Activated CD8-positive, alpha-beta memory T cell treated with anti-CD3 and anti-CD28 coated beads for 1 hour (primary cell): ENCODE results near the gene DIP2B.
"Not testable (repeated sequence)": the region's sequence is repeated elsewhere in the genome, so short reads cannot be mapped to it uniquely, and the experiment has no call there.

ENCODE experiments used
- DNase-seq, 2 donors: peaks; one replicate each; pipeline ENCODE4 v3.0.0-alpha.2; 2020; ENCODE audit warnings: low read depth in 1 of 2; ENCODE audit errors: extremely low read depth in 1 of 2

DIP2B gene

GRCh38 chr12:50504798-50505674 is at the start of gene DIP2B:
Gene DIP2B, plus strand, starts transcription at chr12:50504985. Its CDS starts 156 bp downstream, at chr12:50505141.
- peak; percentile 89 to 96 for DNase-seq

DNA sequence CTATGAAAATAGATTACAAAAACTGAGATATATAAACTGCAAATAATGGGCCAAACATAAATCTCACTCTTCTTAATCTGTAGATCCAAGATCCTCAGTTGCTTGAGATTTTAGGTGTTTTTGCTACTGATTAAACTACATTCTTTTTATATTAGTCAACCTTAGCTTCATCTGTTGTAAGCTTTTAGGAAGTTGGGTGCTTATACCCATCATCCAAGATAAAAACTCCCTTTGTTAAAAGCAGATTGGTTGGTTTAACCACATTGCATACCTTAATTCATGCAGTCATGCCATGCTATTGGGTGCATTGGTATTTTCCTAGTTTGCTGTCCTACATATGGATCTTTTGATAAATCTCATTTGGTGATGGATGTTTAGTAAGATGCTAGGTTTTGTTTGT is 46.2 kb upstream of the DIP2B start:
- no peak for DNase-seq

DNA sequence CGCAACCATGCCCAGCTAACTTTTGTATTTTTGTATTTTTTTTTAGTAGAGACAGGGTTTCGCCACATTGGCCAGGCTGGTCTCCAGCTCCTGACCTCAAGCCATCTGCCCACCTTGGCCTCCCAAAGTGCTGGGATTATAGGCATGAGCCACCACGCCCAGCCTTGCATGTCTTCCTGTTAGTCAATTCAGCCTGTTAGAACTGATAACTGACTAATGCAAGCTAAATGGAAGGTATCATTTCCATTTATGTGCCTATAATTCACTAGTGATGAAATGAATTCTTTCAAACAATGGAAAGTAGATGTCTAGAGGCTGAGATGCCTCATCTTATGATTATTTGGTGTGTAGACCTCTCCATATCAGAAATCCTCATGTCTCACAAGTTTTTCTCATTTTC is 37.3 kb upstream of the DIP2B start:
- DNase-seq: no peak

DNA sequence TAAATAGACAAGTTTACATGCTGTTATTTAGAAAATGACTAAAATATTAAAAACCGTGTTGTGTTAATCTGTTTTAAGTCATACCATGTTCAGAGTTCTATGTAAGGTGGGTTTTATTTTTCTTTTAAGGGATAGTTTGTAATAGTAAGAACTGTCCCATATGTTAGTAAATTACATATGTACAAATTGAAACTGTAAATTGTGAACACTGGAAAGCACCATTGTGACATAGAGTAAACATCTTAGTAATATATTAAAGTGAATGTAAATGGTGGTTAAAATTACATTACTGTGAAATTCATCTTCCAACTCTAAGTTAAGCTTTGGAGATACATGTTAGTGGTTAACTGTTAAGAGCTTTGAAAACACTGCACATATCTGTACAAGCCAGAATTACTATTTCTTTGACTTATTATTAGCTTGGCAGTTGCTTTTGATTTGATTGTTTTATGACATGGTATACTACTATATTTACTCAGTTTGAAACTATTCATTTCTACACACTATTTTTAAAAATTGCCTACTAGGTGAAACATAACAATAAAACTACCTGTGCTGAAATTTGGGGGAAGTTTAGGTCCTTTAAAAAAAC is 27.4 kb upstream of the DIP2B start:
- DNase-seq: no peak

DNA sequence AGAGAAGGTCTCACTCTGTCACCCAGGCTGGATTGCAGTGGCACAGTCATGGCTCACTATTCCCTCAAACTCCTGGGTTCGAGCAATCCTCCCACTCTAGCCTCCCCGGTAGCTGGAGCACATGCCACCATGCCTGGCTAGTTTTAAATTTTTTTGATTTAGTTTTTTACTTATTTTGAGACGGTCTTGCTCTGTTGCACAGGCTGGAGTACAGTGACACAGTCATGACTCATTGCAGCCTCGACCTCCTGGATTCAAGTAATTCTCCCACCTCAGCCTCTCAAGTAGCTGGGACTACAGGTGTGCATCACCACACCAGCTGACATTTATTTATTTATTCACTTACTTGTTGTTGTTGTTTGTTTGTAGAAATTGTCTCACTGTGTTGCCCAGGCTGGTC is 22.2 kb upstream of the DIP2B start:
- no peak for DNase-seq

GRCh38 chr12:50483488-50483887 is 21.3 kb upstream of the DIP2B start:
- no peak for DNase-seq

DNA sequence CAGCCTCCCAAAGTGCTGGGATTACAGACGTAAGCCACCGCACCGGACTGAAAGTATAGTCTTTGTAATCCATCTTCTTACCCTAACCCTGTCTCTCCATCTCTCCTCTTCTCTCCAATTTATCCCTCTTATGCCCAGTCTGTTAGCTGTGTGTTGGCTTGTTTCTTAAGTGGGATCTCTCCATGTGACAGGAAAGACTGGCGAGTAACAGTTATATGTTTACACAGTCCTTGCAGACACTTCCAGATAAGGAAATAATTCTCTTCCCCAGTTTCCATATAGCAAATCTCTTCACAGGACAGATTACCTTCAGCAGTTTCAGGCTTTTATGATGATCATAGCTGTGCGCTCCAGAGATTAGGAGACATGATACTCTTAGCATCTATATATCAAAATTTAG is 16.0 kb upstream of the DIP2B start:
- DNase-seq: no peak

DNA sequence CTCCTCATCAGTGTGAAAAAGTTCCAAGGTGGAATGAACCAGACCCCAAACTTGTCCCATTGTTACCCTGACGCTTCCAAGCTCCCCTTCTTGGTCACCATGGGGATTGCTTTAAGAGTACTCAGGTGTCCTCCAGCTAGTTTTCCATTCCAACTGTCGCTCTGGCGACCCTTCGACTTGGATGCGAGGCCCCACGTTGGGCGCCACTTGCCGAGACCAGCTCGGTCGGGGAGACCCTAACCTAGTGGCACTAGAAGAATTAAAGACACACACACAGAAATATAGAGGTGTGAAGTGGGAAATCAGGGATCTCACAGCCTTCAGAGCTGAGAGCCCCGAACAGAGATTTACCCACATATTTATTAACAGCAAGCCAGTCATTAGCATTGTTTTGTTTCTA is 6.7 kb upstream of the DIP2B start:
- DNase-seq: not testable (repeated sequence)

GRCh38 chr12:50505675-50506530 is 1.1 kb downstream of the DIP2B start:
- no peak for DNase-seq

DNA sequence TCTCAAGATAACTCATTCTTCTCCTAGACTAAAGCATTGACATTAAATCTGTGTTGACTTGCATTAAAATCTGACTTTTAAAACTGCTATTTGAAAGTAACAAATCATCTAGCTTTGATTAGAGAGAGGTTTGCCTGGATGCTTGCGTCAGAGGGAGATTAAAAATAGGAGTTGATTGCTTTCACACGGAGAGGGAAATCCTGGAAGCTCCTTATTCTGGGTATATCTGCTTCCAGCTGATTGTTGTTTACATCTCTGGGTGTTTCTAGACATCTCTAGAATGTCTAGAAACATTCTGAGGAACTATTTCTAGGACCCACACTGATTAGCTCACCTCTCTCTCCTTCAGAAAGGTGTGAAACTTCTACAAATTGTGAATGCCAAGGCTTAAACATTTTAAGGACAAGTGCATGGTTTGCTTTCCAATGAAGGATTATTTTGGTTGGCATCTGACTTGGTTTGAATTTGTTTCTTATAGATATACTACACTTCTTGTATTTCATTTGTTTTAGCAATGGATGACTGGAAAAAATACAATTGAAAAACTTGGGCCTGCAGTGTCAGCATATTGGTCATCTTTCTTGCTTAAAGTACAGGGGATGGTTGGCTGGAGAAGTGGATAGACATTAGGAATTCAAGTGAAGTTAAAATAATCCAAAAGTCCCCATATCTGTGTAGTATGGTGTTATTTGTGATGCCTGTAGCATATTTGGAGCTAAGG is 2.1 kb downstream of the DIP2B start:
- no peak for DNase-seq

- DNase-seq: no peak
Measured at GRCh38 chr12:50507474-50507838, 2.7 kb downstream of the DIP2B start.

DNA sequence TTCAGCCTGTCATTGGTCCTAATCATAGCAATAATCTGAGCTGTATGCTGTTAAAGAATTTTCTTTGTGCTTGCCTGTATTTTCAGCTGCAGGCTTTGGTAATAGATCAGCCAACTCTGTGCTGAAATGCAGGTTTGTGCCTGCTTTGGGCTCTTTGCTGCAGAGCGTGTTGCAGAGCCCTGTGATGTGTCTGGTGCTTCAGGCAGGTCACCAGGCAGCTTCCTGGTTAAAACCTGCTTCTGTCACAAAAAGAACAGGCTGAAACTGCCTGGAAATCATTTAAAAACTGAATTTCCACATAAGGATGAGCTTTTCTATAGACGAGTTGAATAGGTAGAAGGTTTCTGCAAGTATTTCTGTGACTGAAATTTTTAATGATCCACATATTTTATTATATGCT is 3.1 kb downstream of the DIP2B start:
- no peak for DNase-seq

DNA sequence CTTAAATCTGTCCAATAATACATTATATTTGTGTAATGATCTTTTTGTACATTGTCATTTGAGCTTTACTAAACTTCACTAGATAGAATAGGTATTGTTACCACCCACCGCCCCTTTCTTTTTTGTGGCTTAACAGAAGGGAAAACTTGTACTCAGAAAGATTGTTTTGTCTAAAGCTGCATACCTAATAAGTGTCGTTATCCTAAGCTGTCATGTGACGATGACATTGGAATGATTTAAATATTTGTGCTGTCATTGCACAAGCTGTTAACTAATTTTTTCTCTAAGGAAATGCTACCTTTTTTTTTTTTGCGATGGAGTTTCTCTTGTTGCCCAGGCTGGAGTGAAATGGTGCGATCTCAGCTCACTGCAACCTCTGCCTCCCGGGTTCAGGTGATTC is 3.6 kb downstream of the DIP2B start:
- DNase-seq: no peak

GRCh38 chr12:50508970-50509663 is 4.3 kb downstream of the DIP2B start:
- DNase-seq: no peak

GRCh38 chr12:50514526-50515276 is 9.9 kb downstream of the DIP2B start:
- DNase-seq: no peak

DNA sequence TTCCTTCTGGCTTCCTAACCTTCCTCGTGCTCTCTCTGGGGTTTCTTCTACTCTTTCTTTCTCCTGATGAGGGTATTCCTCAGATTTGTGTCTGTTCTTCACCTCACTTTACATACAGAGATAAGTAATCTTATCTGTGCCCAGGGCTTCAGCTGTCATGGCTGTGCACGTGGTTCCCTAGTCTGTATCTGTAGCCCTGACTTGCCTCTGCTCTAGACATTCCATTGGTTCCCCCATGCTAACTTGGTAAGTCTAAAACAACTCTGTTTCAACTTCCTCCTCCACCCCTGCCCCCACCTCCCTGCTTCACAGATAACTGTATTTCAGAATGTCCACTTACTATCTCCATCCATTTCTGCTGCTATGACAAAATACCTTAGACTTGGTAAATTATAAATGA is 10.8 kb downstream of the DIP2B start:
- no peak for DNase-seq

DNA sequence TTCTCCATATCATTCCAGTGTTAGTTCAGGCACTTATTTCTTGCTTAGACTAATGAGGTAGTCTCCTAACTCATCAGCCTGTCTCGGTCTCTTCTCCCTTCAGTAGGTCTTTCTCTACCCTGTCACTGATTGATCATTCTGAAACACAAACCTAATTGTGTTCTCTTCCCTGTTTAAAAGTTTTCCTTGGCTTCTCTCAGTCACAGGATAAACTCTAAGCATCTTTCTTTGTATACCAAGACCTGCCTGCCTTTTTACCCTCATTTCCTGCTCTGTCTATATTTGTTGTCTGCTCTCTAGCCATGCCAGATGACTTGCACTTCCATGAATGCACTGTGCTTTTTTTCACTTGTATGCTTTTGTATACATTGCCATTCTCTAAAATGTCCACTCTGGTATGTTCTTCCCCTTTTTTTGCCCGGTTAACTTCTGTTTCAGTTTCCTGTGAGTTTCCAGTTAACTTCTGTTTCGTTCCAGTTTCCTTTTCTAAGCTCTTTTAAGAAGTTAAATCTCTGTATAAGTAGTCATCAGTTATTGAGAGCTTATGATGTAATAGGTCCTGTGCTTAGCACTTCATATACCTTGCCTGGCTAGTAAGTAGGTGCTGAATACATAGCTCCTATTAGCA is 12.8 kb downstream of the DIP2B start:
- no peak for DNase-seq

- DNase-seq: no peak
Measured at GRCh38 chr12:50518090-50518489, 13.3 kb downstream of the DIP2B start.

- DNase-seq: no peak
Measured at GRCh38 chr12:50519353-50519752, 14.6 kb downstream of the DIP2B start.
